Hepatocyte (in vitro differentiated cells): ENCODE measurements around the gene ABR. TPM values are rescaled to one million over a fixed set of nuclear protein-coding genes. Genes with fewer than 3 reads are reported as not detected.

Experiments used
- DNase-seq: peaks from one replicate; pipeline ENCODE4 v3.0.0-alpha.2; 2016; ENCODE audit warnings: low spot score
- H2AFZ ChIP-seq: fragments of 200-600 bp; sonication (generic); 2 replicates; pipeline ENCODE4 v1.6.0; 2016; ENCODE audit warnings: antibody characterized with exemption, mild to moderate bottlenecking
- H3K27ac ChIP-seq: fragments of 200-600 bp; sonication (generic); 2 replicates; pipeline ENCODE4 v1.5.1; 2016; ENCODE audit warnings: mild to moderate bottlenecking
- H3K27me3 ChIP-seq: fragments of 200-600 bp; sonication (generic); 2 replicates; pipeline ENCODE4 v1.6.1; 2016
- H3K36me3 ChIP-seq: fragments of 200-600 bp; sonication (generic); replicated peaks from 2 replicates; pipeline ENCODE4 v1.5.1; 2016; ENCODE audit warnings: low read depth; ENCODE audit not compliant: insufficient read depth
- H3K4me1 ChIP-seq: fragments of 200-600 bp; sonication (generic); 2 replicates; pipeline ENCODE4 v1.5.1; 2016; ENCODE audit warnings: mild to moderate bottlenecking, moderate library complexity; ENCODE audit not compliant: insufficient read depth
- H3K4me2 ChIP-seq: fragments of 200-600 bp; sonication (generic); 2 replicates; pipeline ENCODE4 v1.6.0; 2016
- H3K4me3 ChIP-seq: fragments of 200-600 bp; sonication (generic); 2 replicates; pipeline ENCODE4 v1.5.1; 2016; ENCODE audit warnings: mild to moderate bottlenecking
- H3K79me2 ChIP-seq: fragments of 200-600 bp; sonication (generic); 2 replicates; pipeline ENCODE4 v1.6.0; 2017; ENCODE audit warnings: mild to moderate bottlenecking
- H3K9me2 ChIP-seq: fragments of 200-600 bp; sonication (generic); replicated peaks from 2 replicates; pipeline ENCODE4 v1.6.0; 2017; ENCODE audit warnings: mild to moderate bottlenecking; ENCODE audit not compliant: insufficient read depth
- H3K9me3 ChIP-seq: fragments of 200-600 bp; sonication (generic); 2 replicates; pipeline ENCODE4 v1.5.1; 2016; ENCODE audit warnings: low read depth, mild to moderate bottlenecking
- H4K20me1 ChIP-seq: fragments of 200-600 bp; sonication (generic); 2 replicates; pipeline ENCODE4 v1.6.0; 2016; ENCODE audit warnings: mild to moderate bottlenecking; ENCODE audit not compliant: insufficient read depth, poor library complexity, severe bottlenecking
- CTCF ChIP-seq: fragments of 200-600 bp; sonication (generic); IDR thresholded peaks from 2 replicates; pipeline ENCODE4 v1.5.1; 2016; ENCODE audit warnings: antibody characterized with exemption, mild to moderate bottlenecking; ENCODE audit not compliant: poor library complexity
- EZH2 ChIP-seq: fragments of 200-600 bp; sonication (generic); IDR thresholded peaks from 2 replicates; pipeline ENCODE4 v1.6.1; 2016; ENCODE audit warnings: antibody characterized with exemption, mild to moderate bottlenecking, borderline replicate concordance
- EZH2phosphoT487 ChIP-seq: fragments of 200-600 bp; sonication (generic); IDR thresholded peaks from one replicate; pipeline ENCODE4 v1.6.1; 2018; ENCODE audit warnings: antibody characterized with exemption, mild to moderate bottlenecking, low read depth, moderate library complexity; ENCODE audit not compliant: unreplicated experiment, severe bottlenecking
- WGBS: methylation state at CpG from one replicate; pipeline ENCODE4 v1.1.6; 2016; ENCODE audit warnings: low lambda C conversion rate; ENCODE audit errors: missing lambda C conversion rate; 5-methylcytosine and 5-hydroxymethylcytosine counted together
- polyA plus RNA-seq: library from polyadenylated mRNA; unstranded; fragments of >200 nt; fragmentation: Nextera tagmentation; extraction: Ambion mirVana; gene quantifications from 2 replicates; pipeline ENCODE4 v1.2.1, GENCODE V29; 2016
- total RNA-seq: library from RNA; depleted of rRNA; stranded (reverse); fragments of >200 nt; gene quantifications from 2 replicates; pipeline ENCODE4 v1.2.3, GENCODE V29; 2014

Gene ABR
- total and polyA plus RNA-seq, 2 experiments from 2014 or later = 26.8 to 51.5 TPM

GRCh38 chr17:1110541-1110861 is 69.3 kb downstream of the ABR start:
- no peaks in the 10 kb centered on the region for H3K36me3 ChIP-seq
- peaks cover 38% of the 10 kb centered on the region for H3K79me2 ChIP-seq
- peaks cover 37% of the 10 kb centered on the region for H3K4me1 ChIP-seq
- H3K27ac ChIP-seq = peak overlapping the region; percentile 95
- H4K20me1 ChIP-seq = no peaks in the 10 kb centered on the region
- H3K4me2 ChIP-seq = peak overlapping the region; percentile 96
- DNase-seq = no peak
- no peaks in the 10 kb centered on the region for H3K27me3 ChIP-seq
- no peak overlapping the region for H2AFZ ChIP-seq
- H3K9me2 ChIP-seq = no peaks in the 10 kb centered on the region
- WGBS = 57% methylated on average over 3 of the region's 3 CpGs
- H3K9me3 ChIP-seq = no peaks in the 10 kb centered on the region
- TF ChIP-seq EZH2phosphoT487 (no peak), EZH2 (no peak), CTCF (no peak)
- no peak overlapping the region for H3K4me3 ChIP-seq

DNA sequence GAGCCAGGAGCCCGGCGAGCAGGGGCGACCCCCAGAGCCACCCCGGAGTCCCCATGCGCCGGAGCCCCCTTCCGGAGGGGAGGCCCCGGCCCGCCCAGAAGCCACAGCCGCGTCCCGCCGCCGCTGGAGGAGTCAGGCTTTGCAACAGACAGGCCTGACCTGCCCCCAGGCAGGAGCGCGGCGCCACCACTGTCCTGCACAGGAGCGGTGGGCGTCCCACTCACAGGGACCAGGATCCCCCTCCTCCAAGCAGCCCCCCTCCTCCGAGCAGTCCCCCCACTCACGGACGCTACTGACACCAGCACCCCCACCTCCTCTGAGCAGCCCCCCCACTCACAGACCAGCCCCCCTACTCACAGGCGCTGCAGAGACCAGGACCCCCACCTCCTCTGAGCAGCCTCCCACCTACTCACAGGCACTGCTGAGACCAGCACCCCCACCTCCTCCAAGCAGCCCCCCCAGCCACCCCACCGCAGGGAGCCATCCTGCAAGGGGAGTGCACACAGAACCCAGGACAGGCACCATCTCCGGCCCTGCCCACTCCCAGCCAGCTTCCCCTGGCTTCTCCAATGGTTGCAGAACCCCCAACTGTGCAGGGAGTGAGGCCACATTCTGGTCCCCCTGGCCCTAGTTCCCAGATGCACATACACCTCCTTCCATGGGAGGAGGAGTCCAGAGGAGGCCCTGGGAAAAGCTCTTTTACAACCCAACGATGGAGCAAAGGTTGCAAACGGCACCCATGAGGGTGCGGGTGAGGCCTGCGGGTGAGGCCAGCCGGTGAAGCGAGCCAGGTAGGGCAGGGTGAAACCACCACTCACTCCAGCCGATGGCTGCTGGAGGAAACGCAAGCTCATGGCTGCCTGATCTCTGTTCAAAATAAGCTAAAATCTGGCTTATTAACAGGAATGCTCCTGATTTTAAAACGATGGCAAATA is 69.9 kb downstream of the ABR start:
- Histone ChIP-seq H3K9me2 (no peaks in the 10 kb centered on the region), H3K4me2 (peak overlapping the region; percentile 96), H3K27me3 (no peaks in the 10 kb centered on the region), H2AFZ (peak overlapping the region; percentile 94), H3K27ac (peak overlapping the region; percentile 95), H3K4me1 (peaks cover 34% of the 10 kb centered on the region), H3K9me3 (no peaks in the 10 kb centered on the region), H3K79me2 (peaks cover 41% of the 10 kb centered on the region), H3K4me3 (peak overlapping the region; percentile 96), H4K20me1 (no peaks in the 10 kb centered on the region), H3K36me3 (no peaks in the 10 kb centered on the region)
- 47% methylated on average over 11 of the region's 34 CpGs for WGBS
- TF ChIP-seq EZH2phosphoT487 = no peak
- TF ChIP-seq EZH2 = no peak
- TF ChIP-seq CTCF = no peak
- DNase-seq = peak; percentile 79

DNA sequence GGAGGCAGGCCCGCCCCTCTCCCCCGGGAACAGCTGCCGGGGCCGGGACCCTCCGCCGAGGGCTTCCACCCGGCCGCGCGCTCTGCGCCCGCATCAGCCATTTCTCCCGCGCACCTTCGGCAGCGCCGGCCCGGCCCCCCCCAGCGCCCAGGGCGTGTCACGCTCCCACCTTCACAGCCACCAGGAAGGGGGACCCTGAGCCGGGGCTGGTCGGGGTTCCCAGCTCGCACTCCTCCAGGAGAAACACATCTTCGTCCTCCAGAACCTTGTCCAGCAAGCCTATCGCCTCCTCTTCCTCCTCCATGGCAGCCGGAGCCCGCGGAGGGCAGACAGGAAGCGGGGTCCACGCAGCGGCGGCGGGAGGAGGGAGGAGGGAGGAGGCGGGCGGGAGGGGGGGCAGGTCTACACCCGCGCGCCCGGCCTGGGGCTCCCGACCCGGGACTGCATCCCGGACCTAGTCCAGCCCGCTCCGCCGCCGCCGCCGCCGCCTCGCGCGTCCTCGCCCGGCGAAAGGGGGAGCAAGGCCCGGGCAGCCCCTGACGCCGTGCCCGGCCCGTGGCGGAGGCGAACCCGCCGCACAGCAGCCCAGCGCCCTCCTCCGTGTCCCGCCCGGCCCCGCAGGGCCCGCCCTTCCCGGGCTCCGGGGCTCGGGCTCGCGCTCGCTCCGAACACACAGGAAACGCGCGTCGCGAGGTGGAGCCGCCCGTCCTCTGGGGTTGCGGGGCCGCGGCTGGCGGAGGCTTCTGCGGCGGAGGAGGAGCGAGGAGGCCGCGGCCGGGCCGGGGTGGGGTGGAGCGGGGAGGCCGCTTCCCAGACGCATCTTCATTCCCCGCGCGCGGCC is 70.8 kb downstream of the ABR start:
- no peak for TF ChIP-seq EZH2
- no peak for TF ChIP-seq EZH2phosphoT487
- TF ChIP-seq CTCF = no peak
- Histone ChIP-seq H2AFZ (peak overlapping the region; percentile 94), H3K4me1 (peaks cover 31% of the 10 kb centered on the region), H3K4me2 (peak overlapping the region; percentile 96), H3K27me3 (no peaks in the 10 kb centered on the region), H3K27ac (peak overlapping the region; percentile 95), H3K4me3 (peak overlapping the region; percentile 96), H3K9me3 (no peaks in the 10 kb centered on the region), H3K9me2 (no peaks in the 10 kb centered on the region), H3K79me2 (peaks cover 48% of the 10 kb centered on the region), H4K20me1 (peaks cover 6% of the 10 kb centered on the region), H3K36me3 (no peaks in the 10 kb centered on the region)
- WGBS = under 1% methylated on average over 23 of the region's 103 CpGs
- DNase-seq = peak; percentile 81
